Colonic mucosa (tissue), 4 donors: ENCODE data around the gene HHATL. TPM values are rescaled to one million over a fixed set of nuclear protein-coding genes. Genes with fewer than 3 reads are reported as not detected.

Experiments used
- DNase-seq: peaks from one replicate; pipeline ENCODE4 v3.0.0-alpha.2; 2020
- H3K27ac ChIP-seq: fragments of 200-600 bp; one replicate; pipeline ENCODE4 v1.8.0; 2021
- H3K27me3 ChIP-seq: fragments of 200-600 bp; one replicate; pipeline ENCODE4 v1.8.0; 2021
- H3K36me3 ChIP-seq: fragments of 200-600 bp; one replicate; pipeline ENCODE4 v1.8.0; 2021
- H3K4me1 ChIP-seq: fragments of 200-600 bp; one replicate; pipeline ENCODE4 v1.8.0; 2021; ENCODE audit warnings: mild to moderate bottlenecking
- H3K4me3 ChIP-seq: fragments of 200-600 bp; one replicate; pipeline ENCODE4 v1.8.0; 2021
- H3K9ac ChIP-seq, 2 donors: one replicate each; pipeline ENCODE4 v1.7.0; 2013; ENCODE audit warnings: control low read depth in 2 of 2, low read depth in 2 of 2, low read length in 2 of 2
- H3K9me3 ChIP-seq: fragments of 200-600 bp; one replicate; pipeline ENCODE4 v1.8.0; 2021
- CTCF ChIP-seq: fragments of 200-600 bp; IDR thresholded peaks from one replicate; pipeline ENCODE4 v1.8.0; 2022; ENCODE audit warnings: antibody characterized with exemption, mild to moderate bottlenecking
- intact Hi-C: fragments of 100-400 bp; cut with DNase I; formaldehyde crosslinking; loops from one replicate; pipeline ENCODE4 v1.14.1; 2022
- total RNA-seq, 2 donors: library from RNA; stranded (reverse); fragmentation: NEBNext Ultra II Directional in 1 of 2; extraction: Animal tissue kit (Norgen Biotek cat#: 25700) in 1 of 2; gene quantifications; one replicate each; pipeline ENCODE4 v1.2.1, GENCODE V29; 2021
- donor health status: healthy.
- donor health status: DM: no; HTN: no; CAD: no.
- donor health status: DM: no; HTN: no; CAD: no.

The HHATL gene
- total RNA-seq, 2 donors from 2014 or later: 0.50 to 1.2 TPM

DNA sequence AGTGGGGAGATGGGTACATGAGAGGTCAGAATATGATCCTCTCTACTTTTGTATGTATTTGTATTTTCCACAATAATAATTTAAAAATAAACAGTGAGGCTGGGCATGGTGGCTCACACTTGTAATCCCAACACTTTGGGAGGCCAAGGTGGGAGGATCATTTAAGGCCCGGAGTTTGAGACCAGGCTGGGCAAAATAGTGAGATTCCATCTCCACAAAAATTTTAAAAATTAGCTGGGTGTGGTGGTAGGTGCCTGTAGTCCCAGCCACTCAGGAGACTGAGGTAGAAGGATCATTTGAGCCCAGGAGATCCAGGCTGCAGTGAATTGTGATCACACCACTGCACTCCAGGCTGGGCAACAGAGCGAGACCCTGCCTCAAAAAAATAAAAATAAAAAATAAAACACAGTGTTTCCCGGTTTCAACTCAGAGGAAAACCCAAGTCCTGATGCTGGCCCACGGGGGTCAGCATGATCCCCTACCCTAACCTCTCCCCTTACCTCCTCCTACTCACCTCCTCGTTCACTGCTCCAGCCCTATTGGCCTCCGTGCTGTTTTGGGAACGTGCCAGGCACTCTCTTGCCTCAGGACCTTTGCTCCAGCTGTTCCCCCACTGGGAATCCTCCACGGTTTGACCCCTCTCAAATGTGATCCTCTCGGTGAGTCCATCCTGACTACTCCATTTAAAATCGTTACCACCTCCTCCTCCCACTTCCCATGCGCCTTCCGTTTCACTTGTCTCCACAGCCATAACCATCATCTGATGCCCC, 20.1 kb downstream of the HHATL start:
- DNase-seq: no peak
- Histone ChIP-seq H3K4me3 (no peak overlapping the region), H3K9ac (no peak overlapping the region), H3K27me3 (no peaks in the 10 kb centered on the region), H3K9me3 (no peaks in the 10 kb centered on the region), H3K27ac (no peak overlapping the region), H3K36me3 (no peaks in the 10 kb centered on the region), H3K4me1 (no peaks in the 10 kb centered on the region)
- no peak for TF ChIP-seq CTCF
- intact Hi-C loops: no loop called here

DNA sequence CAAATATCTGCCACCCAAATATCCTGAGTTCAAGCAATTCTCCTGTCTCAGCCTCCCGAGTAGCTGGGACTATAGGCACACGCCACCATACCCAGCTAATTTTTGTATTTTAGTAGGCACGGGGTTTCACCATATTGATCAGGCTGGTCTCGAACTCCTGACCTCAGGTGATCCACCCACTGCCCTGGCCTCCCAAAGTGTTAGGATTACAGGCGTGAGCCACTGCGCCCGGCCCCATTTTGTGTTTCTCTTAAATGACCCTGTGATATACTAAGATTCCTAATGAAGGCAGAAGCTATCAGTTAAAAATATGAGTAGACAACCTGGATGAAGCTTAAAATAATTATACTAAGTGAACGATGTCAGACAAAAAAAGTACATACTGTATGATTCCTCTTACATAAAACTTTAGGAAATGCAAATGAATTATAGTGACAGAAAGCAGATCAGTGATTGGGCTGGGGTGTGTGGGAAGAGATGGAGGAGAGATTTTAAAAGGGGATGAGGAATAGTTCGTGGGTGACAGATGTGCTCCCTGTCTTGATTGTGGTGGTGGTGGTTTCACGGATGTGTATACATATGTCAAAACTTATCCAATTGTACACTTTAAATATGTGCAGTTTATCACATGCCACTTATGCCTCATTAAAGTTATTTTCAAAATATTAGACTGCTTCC, 21.1 kb downstream of the HHATL start:
- Histone ChIP-seq H3K27me3 (no peaks in the 10 kb centered on the region), H3K27ac (no peak overlapping the region), H3K4me3 (no peak overlapping the region), H3K9me3 (no peaks in the 10 kb centered on the region), H3K9ac (no peak overlapping the region), H3K4me1 (no peaks in the 10 kb centered on the region), H3K36me3 (no peaks in the 10 kb centered on the region)
- no peak for TF ChIP-seq CTCF
- intact Hi-C loops: no loop called here
- no peak for DNase-seq

DNA sequence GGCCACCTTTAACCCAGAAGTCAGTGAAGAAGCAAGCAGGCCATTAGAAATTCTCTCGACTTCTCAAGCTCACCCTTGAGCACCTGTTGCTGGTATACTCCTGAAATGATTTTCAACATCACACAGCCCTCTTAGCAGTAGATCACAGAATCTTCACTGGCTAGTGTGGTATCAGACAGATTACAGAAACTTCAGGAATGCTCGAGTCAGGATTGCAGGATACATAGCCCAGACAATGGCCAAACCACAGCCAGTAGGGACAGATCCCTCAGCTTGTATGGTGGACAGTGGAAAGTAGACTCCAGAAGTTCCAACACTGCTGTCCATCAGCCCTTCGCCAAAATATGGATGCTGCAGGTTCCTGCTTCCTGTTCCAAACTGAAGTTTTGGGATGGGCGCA, 21.8 kb downstream of the HHATL start:
- Histone ChIP-seq H3K36me3 (no peaks in the 10 kb centered on the region), H3K4me1 (no peaks in the 10 kb centered on the region), H3K27me3 (no peaks in the 10 kb centered on the region), H3K9me3 (no peaks in the 10 kb centered on the region), H3K4me3 (no peak overlapping the region), H3K27ac (no peak overlapping the region), H3K9ac (no peak overlapping the region)
- no peak for DNase-seq
- intact Hi-C loops: no loop called here
- TF ChIP-seq CTCF: no peak

GRCh38 chr3:42680271-42680670, 22.3 kb downstream of the HHATL start:
- H3K9me3 ChIP-seq: no peaks in the 10 kb centered on the region
- no peaks in the 10 kb centered on the region for H3K27me3 ChIP-seq
- intact Hi-C loops: no loop called here
- H3K9ac ChIP-seq: no peak overlapping the region
- no peak overlapping the region for H3K4me3 ChIP-seq
- no peak for DNase-seq
- H3K4me1 ChIP-seq: no peaks in the 10 kb centered on the region
- H3K27ac ChIP-seq: no peak overlapping the region
- no peak for TF ChIP-seq CTCF
- H3K36me3 ChIP-seq: no peaks in the 10 kb centered on the region

DNA sequence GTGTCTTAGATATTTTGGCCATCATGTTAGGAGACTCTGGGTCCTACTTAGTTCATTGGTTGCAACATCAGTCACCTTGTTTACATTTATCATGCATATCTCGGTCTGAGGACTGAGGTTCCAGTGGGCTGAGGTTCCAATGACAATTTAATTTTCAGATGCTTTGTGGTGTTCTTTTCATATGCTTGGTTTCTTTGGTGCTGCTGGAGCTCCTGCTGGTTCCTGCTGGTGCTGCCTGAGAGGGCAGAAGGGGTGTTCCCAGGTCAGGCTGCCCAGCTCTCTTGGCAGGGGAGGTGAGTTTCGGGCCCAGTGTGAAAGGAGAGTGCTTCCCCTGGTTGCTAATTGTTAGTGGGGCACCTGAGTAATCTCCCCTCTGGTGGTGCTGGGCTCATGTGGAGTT, 24.2 kb downstream of the HHATL start:
- no peak overlapping the region for H3K4me3 ChIP-seq
- no peak for DNase-seq
- H3K4me1 ChIP-seq: no peaks in the 10 kb centered on the region
- no peaks in the 10 kb centered on the region for H3K36me3 ChIP-seq
- no peaks in the 10 kb centered on the region for H3K9me3 ChIP-seq
- H3K27ac ChIP-seq: no peak overlapping the region
- intact Hi-C loops: no loop called here
- H3K9ac ChIP-seq: no peak overlapping the region
- no peak for TF ChIP-seq CTCF
- no peaks in the 10 kb centered on the region for H3K27me3 ChIP-seq
